ENCODE measurements around the gene ADCY7.

GRCh38 chr16:50315346-50315997, 49.1 kb downstream of the ADCY7 start:
- TF ChIP-seq EP300 (IDR thresholded peaks at IDR 0.05; ENCODE audit: low read depth): no peak
- TF ChIP-seq POLR2A (IDR thresholded peaks at IDR 0.05): no peak
- no peak for TF ChIP-seq CTCF (IDR thresholded peaks at IDR 0.05)
